HEK293 (cell line): Measurements from ENCODE around the gene CACNA1G.

Experiments
- CTCF ChIA-PET: fragments of 350-600 bp; formaldehyde crosslinking; extraction: SDS; loops from one replicate; lab custom pipeline; 2021; ENCODE audit warnings: antibody characterized with exemption; lab: Yijun Ruan, JAX
- POLR2A ChIA-PET: fragments of 300-600 bp; formaldehyde crosslinking; extraction: SDS; loops from one replicate; lab custom pipeline; 2020; ENCODE audit warnings: antibody characterized with exemption, inconsistent platforms; lab: Yijun Ruan, JAX
- H3K27ac ChIP-seq: fragments of 200-500 bp; sonication (Bioruptor generic); 2 replicates; pipeline ENCODE4 v1.5.1; 2014; ENCODE audit warnings: low read depth, low read length, control low read depth, inconsistent platforms; ENCODE audit errors: extremely low read depth
- H3K36me3 ChIP-seq, 2 experiments: fragments of 200-500 bp in 1 of 2; sonication (Bioruptor generic) in 1 of 2; 1 replicate in 1 of 2; 2 replicates in 1 of 2; pipeline ENCODE4 v1.5.1; 2014 to 2017; ENCODE audit warnings: inconsistent platforms in 2 of 2, low read length in 2 of 2; ENCODE audit not compliant: control insufficient read depth in 2 of 2, insufficient read depth in 1 of 2
- H3K4me1 ChIP-seq: fragments of 200-500 bp; sonication (Bioruptor generic); 2 replicates; pipeline ENCODE4 v1.5.1; 2014; ENCODE audit warnings: mild to moderate bottlenecking, low read length, inconsistent platforms; ENCODE audit not compliant: control insufficient read depth, insufficient read depth
- H3K4me3 ChIP-seq: 2 replicates; pipeline ENCODE4 v1.5.1; 2011; ENCODE audit warnings: low read depth, mild to moderate bottlenecking, control low read depth, low read length, moderate library complexity
- H3K9me3 ChIP-seq: fragments of 200-500 bp; sonication (Bioruptor generic); 2 replicates; pipeline ENCODE4 v1.5.1; 2014; ENCODE audit warnings: low read depth, low read length, inconsistent platforms; ENCODE audit not compliant: control insufficient read depth, insufficient read depth
- EGR2 ChIP-seq: fragments of 450-650 bp; formaldehyde crosslinking; IDR thresholded peaks from 2 replicates; pipeline ENCODE4 v1.5.1; 2016; ENCODE audit warnings: low read depth, missing biosample characterization, missing genetic modification characterization
- OVOL3 ChIP-seq: fragments of 450-650 bp; formaldehyde crosslinking; IDR thresholded peaks from 2 replicates; pipeline ENCODE4 v1.5.1; 2016; ENCODE audit warnings: missing biosample characterization, missing genetic modification characterization
- RBAK ChIP-seq: fragments of 450-650 bp; formaldehyde crosslinking; IDR thresholded peaks from 2 replicates; pipeline ENCODE4 v1.5.1; 2016; ENCODE audit warnings: missing biosample characterization, missing genetic modification characterization
- SP3 ChIP-seq: fragments of 450-650 bp; formaldehyde crosslinking; IDR thresholded peaks from 2 replicates; pipeline ENCODE4 v1.5.1; 2016; ENCODE audit warnings: missing biosample characterization, missing genetic modification characterization
- ZEB2 ChIP-seq: fragments of 450-650 bp; formaldehyde crosslinking; IDR thresholded peaks from 2 replicates; pipeline ENCODE4 v1.5.1; 2016; ENCODE audit warnings: missing biosample characterization, missing genetic modification characterization
- ZFHX2 ChIP-seq: fragments of 450-650 bp; formaldehyde crosslinking; conservative IDR thresholded peaks from 2 replicates; pipeline ENCODE4 v1.5.1; 2016; ENCODE audit warnings: missing biosample characterization, missing genetic modification characterization
- ZNF146 ChIP-seq: fragments of 450-650 bp; formaldehyde crosslinking; IDR thresholded peaks from 2 replicates; pipeline ENCODE4 v1.5.1; 2016; ENCODE audit warnings: missing biosample characterization, missing genetic modification characterization
- ZNF214 ChIP-seq: fragments of 450-650 bp; formaldehyde crosslinking; IDR thresholded peaks from 2 replicates; pipeline ENCODE4 v1.5.1; 2017; ENCODE audit warnings: missing biosample characterization, mild to moderate bottlenecking, missing genetic modification characterization, borderline replicate concordance
- ZNF24 ChIP-seq: fragments of 450-650 bp; formaldehyde crosslinking; IDR thresholded peaks from 2 replicates; pipeline ENCODE4 v1.5.1; 2016; ENCODE audit warnings: missing biosample characterization, missing genetic modification characterization
- ZNF341 ChIP-seq: fragments of 450-650 bp; formaldehyde crosslinking; IDR thresholded peaks from 2 replicates; pipeline ENCODE4; 2016; ENCODE audit warnings: low read depth, missing biosample characterization, missing genetic modification characterization
- ZNF350 ChIP-seq: fragments of 450-650 bp; formaldehyde crosslinking; IDR thresholded peaks from 2 replicates; pipeline ENCODE4 v1.5.0; 2017; ENCODE audit warnings: missing biosample characterization, mild to moderate bottlenecking, missing genetic modification characterization
- ZNF366 ChIP-seq: fragments of 450-650 bp; formaldehyde crosslinking; conservative IDR thresholded peaks from 2 replicates; pipeline ENCODE4 v1.5.1; 2016; ENCODE audit warnings: missing biosample characterization, missing genetic modification characterization
- ZNF473 ChIP-seq: fragments of 450-650 bp; formaldehyde crosslinking; IDR thresholded peaks from 2 replicates; pipeline ENCODE4 v1.5.1; 2017; ENCODE audit warnings: missing biosample characterization, missing genetic modification characterization
- ZNF558 ChIP-seq: fragments of 450-650 bp; formaldehyde crosslinking; IDR thresholded peaks from 2 replicates; pipeline ENCODE4 v1.5.1; 2016; ENCODE audit warnings: missing biosample characterization, missing genetic modification characterization
- ZNF571 ChIP-seq: fragments of 450-650 bp; formaldehyde crosslinking; IDR thresholded peaks from 2 replicates; pipeline ENCODE4 v1.5.0; 2017; ENCODE audit warnings: missing biosample characterization, missing genetic modification characterization
- TF ChIP-seq, protein P1 (sequence below): fragments of 450-650 bp; formaldehyde crosslinking; IDR thresholded peaks from 2 replicates; pipeline ENCODE4 v1.5.1; 2016; ENCODE audit warnings: missing biosample characterization, missing genetic modification characterization
- TF ChIP-seq, protein P2 (sequence below): fragments of 450-650 bp; formaldehyde crosslinking; IDR thresholded peaks from 2 replicates; pipeline ENCODE4 v1.5.1; 2016; ENCODE audit warnings: missing biosample characterization, missing genetic modification characterization
- TF ChIP-seq, protein P3 (sequence below): fragments of 450-650 bp; formaldehyde crosslinking; IDR thresholded peaks from 2 replicates; pipeline ENCODE4 v1.5.1; 2016; ENCODE audit warnings: missing biosample characterization, missing genetic modification characterization
- TF ChIP-seq, protein P4 (sequence below): fragments of 450-650 bp; formaldehyde crosslinking; IDR thresholded peaks from 2 replicates; pipeline ENCODE4 v1.5.1; 2016; ENCODE audit warnings: missing biosample characterization, missing genetic modification characterization
- TF ChIP-seq, protein P5 (sequence below): fragments of 450-650 bp; formaldehyde crosslinking; IDR thresholded peaks from 2 replicates; pipeline ENCODE4 v1.5.1; 2016; ENCODE audit warnings: missing biosample characterization, missing genetic modification characterization

The CACNA1G gene

DNA sequence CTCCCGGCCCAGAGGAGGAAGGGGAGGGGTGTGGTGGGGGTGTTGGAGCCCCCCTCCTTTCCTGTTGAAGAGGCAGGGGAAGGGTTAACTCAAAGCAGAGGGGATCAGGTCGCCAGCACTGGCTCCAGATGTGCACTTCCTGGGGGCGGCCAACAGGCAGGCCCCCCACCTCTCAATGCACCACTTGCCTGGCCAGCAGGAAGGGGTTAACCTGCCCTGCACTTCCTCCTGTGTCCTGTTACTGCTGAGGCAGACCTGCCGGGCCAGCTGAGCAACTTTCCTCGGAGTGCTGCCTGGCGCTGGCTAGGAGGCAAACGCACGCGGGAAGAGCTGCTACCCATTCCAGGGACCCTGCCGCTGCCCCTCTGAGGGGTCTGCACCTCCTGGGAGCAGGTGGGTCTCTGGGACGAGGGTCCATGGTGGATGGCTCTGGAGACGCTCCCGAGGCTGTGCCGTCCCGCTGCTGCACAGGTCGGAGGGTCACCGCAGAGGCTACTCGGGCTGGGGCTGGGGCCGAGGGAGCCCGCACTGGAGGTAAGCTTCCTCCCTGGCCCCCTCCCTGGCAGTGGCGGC, 28.0 kb upstream of the CACNA1G start, which contains the start of gene EPN3 (continued):
- no peak for TF ChIP-seq OVOL3 (tag by site-specific recombination)
- TF ChIP-seq ZNF341 (tag by site-specific recombination): 0 out of 2 replicates have a peak, but pooled peaks have one; percentile 24
- TF ChIP-seq ZNF146 (tag by site-specific recombination): no peak
- TF ChIP-seq ZNF558 (tag by site-specific recombination): no peak

DNA sequence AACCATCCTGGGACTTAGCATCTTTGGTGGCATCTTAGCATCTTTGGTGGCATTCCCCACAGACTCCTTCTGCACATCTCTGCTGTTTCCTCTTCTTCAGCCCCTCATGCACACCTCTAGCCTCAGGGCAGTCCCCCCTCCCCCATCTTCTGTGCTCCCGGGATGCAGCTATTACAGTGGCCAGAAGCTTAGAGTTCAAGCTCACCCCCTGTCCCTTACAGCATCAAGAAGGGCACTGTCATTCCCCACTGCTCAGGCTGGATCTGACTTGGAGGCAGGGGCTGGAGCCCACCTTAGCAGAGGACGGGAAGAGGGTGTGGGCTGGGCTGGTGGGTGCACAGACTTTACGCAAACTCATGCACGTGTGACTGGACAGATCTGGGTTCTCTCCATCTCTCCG, 27.3 kb upstream of the CACNA1G start:
- TF ChIP-seq, protein P1, sequence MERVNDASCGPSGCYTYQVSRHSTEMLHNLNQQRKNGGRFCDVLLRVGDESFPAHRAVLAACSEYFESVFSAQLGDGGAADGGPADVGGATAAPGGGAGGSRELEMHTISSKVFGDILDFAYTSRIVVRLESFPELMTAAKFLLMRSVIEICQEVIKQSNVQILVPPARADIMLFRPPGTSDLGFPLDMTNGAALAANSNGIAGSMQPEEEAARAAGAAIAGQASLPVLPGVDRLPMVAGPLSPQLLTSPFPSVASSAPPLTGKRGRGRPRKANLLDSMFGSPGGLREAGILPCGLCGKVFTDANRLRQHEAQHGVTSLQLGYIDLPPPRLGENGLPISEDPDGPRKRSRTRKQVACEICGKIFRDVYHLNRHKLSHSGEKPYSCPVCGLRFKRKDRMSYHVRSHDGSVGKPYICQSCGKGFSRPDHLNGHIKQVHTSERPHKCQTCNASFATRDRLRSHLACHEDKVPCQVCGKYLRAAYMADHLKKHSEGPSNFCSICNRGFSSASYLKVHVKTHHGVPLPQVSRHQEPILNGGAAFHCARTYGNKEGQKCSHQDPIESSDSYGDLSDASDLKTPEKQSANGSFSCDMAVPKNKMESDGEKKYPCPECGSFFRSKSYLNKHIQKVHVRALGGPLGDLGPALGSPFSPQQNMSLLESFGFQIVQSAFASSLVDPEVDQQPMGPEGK (tag by site-specific recombination): 0 out of 2 replicates have a peak, but pooled peaks have one; percentile 35
- peak; percentile 35 for TF ChIP-seq ZFHX2 (tag by site-specific recombination)
- TF ChIP-seq, protein P2, sequence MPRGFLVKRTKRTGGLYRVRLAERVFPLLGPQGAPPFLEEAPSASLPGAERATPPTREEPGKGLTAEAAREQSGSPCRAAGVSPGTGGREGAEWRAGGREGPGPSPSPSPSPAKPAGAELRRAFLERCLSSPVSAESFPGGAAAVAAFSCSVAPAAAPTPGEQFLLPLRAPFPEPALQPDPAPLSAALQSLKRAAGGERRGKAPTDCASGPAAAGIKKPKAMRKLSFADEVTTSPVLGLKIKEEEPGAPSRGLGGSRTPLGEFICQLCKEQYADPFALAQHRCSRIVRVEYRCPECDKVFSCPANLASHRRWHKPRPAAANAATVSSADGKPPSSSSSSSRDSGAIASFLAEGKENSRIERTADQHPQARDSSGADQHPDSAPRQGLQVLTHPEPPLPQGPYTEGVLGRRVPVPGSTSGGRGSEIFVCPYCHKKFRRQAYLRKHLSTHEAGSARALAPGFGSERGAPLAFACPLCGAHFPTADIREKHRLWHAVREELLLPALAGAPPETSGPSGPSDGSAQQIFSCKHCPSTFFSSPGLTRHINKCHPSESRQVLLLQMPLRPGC (tag by site-specific recombination): no peak
- 0 out of 2 replicates have a peak, but pooled peaks have one; percentile 5 for TF ChIP-seq EGR2 (tag by site-specific recombination)
- TF ChIP-seq, all 188 proteins: peak for 3
- no peak overlapping the region for H3K4me3 ChIP-seq
- H3K4me1 ChIP-seq: peaks cover 19% of the 10 kb centered on the region
- no peaks in the 10 kb centered on the region for H3K9me3 ChIP-seq
- no peak overlapping the region for H3K27ac ChIP-seq
- ChIA-PET CTCF (interaction anchor here (0.6 to 0.9 kb wide), 2 partner anchors 14 to 18 kb away, joined by 4 read pairs; partner anchors contain the start of gene SPATA20), POLR2A (interaction anchor here (0.6 to 3.1 kb wide), 2 partner anchors 9 to 174 kb away, joined by 3 to 12 read pairs; no protein-coding TSS in a partner anchor)
- no peaks in the 10 kb centered on the region for H3K36me3 ChIP-seq

DNA sequence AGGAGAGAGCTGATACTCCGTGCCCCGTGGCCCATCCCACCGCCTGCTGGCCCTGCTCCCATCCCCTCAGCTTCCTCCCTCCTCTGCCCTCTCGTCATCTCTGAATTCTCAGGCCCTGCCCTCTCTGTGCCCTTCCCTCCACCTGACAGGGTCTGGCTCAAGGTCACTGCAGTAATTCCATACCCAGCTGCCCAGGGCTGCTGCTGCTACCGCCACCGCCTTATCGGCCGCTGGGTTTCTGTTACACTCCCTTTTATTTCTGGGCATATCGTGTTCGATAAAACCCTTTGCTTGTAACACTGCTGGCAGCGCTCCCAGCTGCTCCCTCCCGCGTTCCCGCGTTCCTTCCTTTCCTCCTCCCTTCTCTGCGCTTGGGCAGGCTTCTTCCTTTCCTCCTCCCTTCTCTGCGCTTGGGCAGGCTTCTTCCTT, 26.8 kb upstream of the CACNA1G start:
- CTCF ChIA-PET: interaction anchor here (0.9 kb wide), 1 partner anchor 13 kb away, joined by 4 read pairs; the partner anchor contains the start of gene SPATA20
- Histone ChIP-seq H3K4me3 (no peak overlapping the region), H3K36me3 (no peaks in the 10 kb centered on the region), H3K4me1 (peaks cover 19% of the 10 kb centered on the region), H3K9me3 (no peaks in the 10 kb centered on the region), H3K27ac (no peak overlapping the region; the same call in 1 of the 2 replicates)
- POLR2A ChIA-PET: interaction anchor here (3.1 kb wide), 1 partner anchor 8 kb away, joined by 12 read pairs; no protein-coding TSS in a partner anchor
- TF ChIP-seq, protein P3, sequence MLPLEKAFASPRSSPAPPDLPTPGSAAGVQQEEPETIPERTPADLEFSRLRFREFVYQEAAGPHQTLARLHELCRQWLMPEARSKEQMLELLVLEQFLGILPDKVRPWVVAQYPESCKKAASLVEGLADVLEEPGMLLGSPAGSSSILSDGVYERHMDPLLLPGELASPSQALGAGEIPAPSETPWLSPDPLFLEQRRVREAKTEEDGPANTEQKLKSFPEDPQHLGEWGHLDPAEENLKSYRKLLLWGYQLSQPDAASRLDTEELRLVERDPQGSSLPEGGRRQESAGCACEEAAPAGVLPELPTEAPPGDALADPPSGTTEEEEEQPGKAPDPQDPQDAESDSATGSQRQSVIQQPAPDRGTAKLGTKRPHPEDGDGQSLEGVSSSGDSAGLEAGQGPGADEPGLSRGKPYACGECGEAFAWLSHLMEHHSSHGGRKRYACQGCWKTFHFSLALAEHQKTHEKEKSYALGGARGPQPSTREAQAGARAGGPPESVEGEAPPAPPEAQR: no peak
- TF ChIP-seq ZNF473 (tag by site-specific recombination): no peak
- TF ChIP-seq ZNF214 (tag by site-specific recombination): no peak
- TF ChIP-seq ZNF24 (tag by site-specific recombination): no peak
- TF ChIP-seq ZNF366 (tag by site-specific recombination): peak; percentile 41
- TF ChIP-seq, protein P4, sequence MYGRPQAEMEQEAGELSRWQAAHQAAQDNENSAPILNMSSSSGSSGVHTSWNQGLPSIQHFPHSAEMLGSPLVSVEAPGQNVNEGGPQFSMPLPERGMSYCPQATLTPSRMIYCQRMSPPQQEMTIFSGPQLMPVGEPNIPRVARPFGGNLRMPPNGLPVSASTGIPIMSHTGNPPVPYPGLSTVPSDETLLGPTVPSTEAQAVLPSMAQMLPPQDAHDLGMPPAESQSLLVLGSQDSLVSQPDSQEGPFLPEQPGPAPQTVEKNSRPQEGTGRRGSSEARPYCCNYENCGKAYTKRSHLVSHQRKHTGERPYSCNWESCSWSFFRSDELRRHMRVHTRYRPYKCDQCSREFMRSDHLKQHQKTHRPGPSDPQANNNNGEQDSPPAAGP (tag by site-specific recombination): peak; percentile 51; the same call in 1 of the 2 replicates
- peak; percentile 71 for TF ChIP-seq ZEB2 (tag by site-specific recombination)
- TF ChIP-seq RBAK (tag by site-specific recombination): no peak
- TF ChIP-seq ZNF350 (tag by site-specific recombination): no peak
- TF ChIP-seq ZNF571 (tag by site-specific recombination): no peak
- TF ChIP-seq SP3 (tag by site-specific recombination): no peak; the same call in 1 of the 2 replicates
- no peak for TF ChIP-seq EGR2 (tag by site-specific recombination)
- TF ChIP-seq, protein P5, sequence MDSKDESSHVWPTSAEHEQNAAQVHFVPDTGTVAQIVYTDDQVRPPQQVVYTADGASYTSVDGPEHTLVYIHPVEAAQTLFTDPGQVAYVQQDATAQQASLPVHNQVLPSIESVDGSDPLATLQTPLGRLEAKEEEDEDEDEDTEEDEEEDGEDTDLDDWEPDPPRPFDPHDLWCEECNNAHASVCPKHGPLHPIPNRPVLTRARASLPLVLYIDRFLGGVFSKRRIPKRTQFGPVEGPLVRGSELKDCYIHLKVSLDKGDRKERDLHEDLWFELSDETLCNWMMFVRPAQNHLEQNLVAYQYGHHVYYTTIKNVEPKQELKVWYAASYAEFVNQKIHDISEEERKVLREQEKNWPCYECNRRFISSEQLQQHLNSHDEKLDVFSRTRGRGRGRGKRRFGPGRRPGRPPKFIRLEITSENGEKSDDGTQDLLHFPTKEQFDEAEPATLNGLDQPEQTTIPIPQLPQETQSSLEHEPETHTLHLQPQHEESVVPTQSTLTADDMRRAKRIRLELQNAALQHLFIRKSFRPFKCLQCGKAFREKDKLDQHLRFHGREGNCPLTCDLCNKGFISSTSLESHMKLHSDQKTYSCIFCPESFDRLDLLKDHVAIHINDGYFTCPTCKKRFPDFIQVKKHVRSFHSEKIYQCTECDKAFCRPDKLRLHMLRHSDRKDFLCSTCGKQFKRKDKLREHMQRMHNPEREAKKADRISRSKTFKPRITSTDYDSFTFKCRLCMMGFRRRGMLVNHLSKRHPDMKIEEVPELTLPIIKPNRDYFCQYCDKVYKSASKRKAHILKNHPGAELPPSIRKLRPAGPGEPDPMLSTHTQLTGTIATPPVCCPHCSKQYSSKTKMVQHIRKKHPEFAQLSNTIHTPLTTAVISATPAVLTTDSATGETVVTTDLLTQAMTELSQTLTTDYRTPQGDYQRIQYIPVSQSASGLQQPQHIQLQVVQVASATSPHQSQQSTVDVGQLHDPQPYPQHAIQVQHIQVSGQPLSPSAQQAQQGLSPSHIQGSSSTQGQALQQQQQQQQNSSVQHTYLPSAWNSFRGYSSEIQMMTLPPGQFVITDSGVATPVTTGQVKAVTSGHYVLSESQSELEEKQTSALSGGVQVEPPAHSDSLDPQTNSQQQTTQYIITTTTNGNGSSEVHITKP (tag by site-specific recombination): peak; percentile 44; the same call in 1 of the 2 replicates
